ENCODE data around the gene NPEPL1. TPM values are rescaled to one million over a fixed set of nuclear protein-coding genes. Genes with fewer than 3 reads are reported as not detected.

The NPEPL1 gene
- total and polyA plus RNA-seq, 2 of the 8 experiments (the other 6 are each of a cell fraction or from before 2014, with no cell fraction given), result 12.4 to 26.8 TPM

DNA sequence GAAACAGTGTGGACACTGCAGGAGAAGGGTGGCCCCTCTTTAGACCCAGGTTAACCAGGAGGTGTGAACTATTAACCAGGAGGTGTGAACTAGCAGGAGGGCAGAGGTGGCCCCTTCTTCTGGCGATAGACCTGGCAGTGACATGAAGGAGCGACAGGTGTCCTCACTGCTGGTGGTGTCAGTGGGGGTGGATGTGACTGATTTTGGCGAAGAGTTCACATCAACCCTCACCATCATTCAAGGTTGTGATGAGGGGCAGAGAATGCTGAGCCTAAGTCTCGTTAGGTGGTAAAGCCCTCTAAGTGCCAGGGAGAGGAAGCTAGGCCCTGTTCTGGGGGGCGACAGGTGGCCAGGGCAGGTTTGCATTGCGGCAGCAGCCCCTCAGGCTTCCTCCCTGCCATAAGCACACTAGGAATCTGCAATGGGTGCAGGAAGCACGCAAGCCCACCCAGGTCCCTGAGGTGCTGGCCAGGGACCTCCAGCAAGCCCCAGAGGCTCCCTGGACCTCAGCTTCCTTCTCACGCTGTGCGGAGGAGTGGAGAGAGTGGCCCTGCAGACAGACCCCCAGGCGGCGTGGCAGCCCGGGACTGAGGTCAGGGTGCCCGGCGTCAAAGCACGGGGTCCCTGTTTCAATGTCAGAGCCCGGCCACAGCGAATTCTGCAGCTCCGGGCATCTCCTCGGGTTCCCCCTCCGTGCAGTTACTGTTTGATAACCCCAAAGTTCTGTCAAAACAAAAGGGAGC, 13.7 kb downstream of the NPEPL1 start:
- Histone ChIP-seq H3K27me3 (replicated peaks in 1 of 4; ENCODE audit: control insufficient read depth in 3 of 4, extremely low read depth in 1 of 4, insufficient read depth in 3 of 4, low read length in 3 of 4) (no peaks in the 10 kb centered on the region), H3K9ac (replicated peaks in 1 of 4; ENCODE audit: extremely low read depth in 1 of 4, low read depth in 3 of 4, low read length in 3 of 4) (no peak overlapping the region), H3K36me3 (ENCODE audit: control insufficient read depth in 2 of 4, insufficient read depth in 4 of 4, low read length in 3 of 4) (peaks cover 9 to 27% (median 16%) of the 10 kb centered on the region in 4 experiments; a peak in 7 of 8 replicates), H3K4ac (replicated peaks; ENCODE audit: insufficient read length, low read depth, low read length) (no peak overlapping the region), H2BK15ac (ENCODE audit: low read length) (no peak overlapping the region), H2BK12ac (ENCODE audit: low read depth, low read length) (no peak overlapping the region), H4K5ac (ENCODE audit: insufficient read length, low read depth, low read length) (no peak overlapping the region), H3K79me2 (ENCODE audit: control insufficient read depth in 1 of 2, insufficient read depth in 2 of 2, low read length in 2 of 2) (no peaks in the 10 kb centered on the region), H2BK120ac (replicated peaks; ENCODE audit: low read depth, low read length) (no peak overlapping the region), H4K8ac (ENCODE audit: extremely low read depth, insufficient read depth, low read length) (no peak overlapping the region), H2BK20ac (ENCODE audit: low read length) (no peak overlapping the region), H3K4me1 (replicated peaks in 1 of 4; ENCODE audit: control insufficient read depth in 3 of 4, insufficient read depth in 4 of 4, low read length in 3 of 4) (peaks cover 0 to 3% (median 0%) of the 10 kb centered on the region in 4 experiments; a peak in 1 of 7 replicates), H2AFZ (ENCODE audit: low read length) (no peak overlapping the region), H3K27ac (ENCODE audit: low read depth, low read length) (no peak overlapping the region), H3K79me1 (ENCODE audit: low read depth, low read length) (no peaks in the 10 kb centered on the region), H3K14ac (ENCODE audit: insufficient read length) (no peak overlapping the region), H3K18ac (ENCODE audit: extremely low read depth, low read length) (no peak overlapping the region), H3K4me3 (ENCODE audit: extremely low read depth in 1 of 4, insufficient read depth in 2 of 4, low read depth in 3 of 4, low read length in 4 of 4) (no peak overlapping the region), H3K56ac (replicated peaks; ENCODE audit: insufficient read length, low read depth, low read length) (no peak overlapping the region), H2AK5ac (ENCODE audit: low read depth, low read length) (no peak overlapping the region), H3K9me3 (ENCODE audit: insufficient read depth in 2 of 2, low read depth in 1 of 2, low read length in 1 of 2) (peaks cover 0 to 3% of the 10 kb centered on the region in 2 experiments; a peak in 1 of 4 replicates), H4K91ac (replicated peaks; ENCODE audit: insufficient read length, low read length) (no peak overlapping the region), H3K23me2 (ENCODE audit: low read depth, low read length) (no peaks in the 10 kb centered on the region), H4K20me1 (replicated peaks in 1 of 2; ENCODE audit: control insufficient read depth in 1 of 2, insufficient read depth in 2 of 2, low read length in 2 of 2) (peaks cover 0 to 2% of the 10 kb centered on the region in 2 experiments), H2BK5ac (ENCODE audit: low read depth, low read length) (no peak overlapping the region), H3K23ac (ENCODE audit: insufficient read length) (no peak overlapping the region), H3K4me2 (ENCODE audit: insufficient read depth in 1 of 2, low read depth in 2 of 2, low read length in 2 of 2) (no peak overlapping the region)
- ChIA-PET POLR2A (ENCODE audit: partially characterized antibody) (interaction anchor here (1.0 to 16.8 kb wide), 11 partner anchors 9 to 146 kb away, joined by 3 to 188 read pairs (median 4); partner anchors contain the start of genes GNAS and NPEPL1), CTCF (ENCODE audit: partially characterized antibody) (interaction anchor here (0.9 to 1.7 kb wide), 7 partner anchors 9 to 232 kb away, joined by 3 to 6 read pairs (median 3); partner anchors contain the start of gene STX16)
- DNase-seq (ENCODE audit: low read depth in 1 of 2, low spot score in 2 of 2) (peak in 1 of 2 experiments; percentile 37), FAIRE-seq (no peak)
- WGBS, 2 experiments (ENCODE audit: extremely low coverage in 1 of 2, insufficient coverage in 1 of 2, insufficient read length in 1 of 2, insufficient replicate concordance in 2 of 2, low coverage in 1 of 2, low lambda C conversion rate in 2 of 2, missing lambda C conversion rate in 1 of 2), result 91% methylated on average over 20 of the region's 20 CpGs; no CpG with 5 or more reads in 1 of the 2 experiments
- TF ChIP-seq, protein P1, sequence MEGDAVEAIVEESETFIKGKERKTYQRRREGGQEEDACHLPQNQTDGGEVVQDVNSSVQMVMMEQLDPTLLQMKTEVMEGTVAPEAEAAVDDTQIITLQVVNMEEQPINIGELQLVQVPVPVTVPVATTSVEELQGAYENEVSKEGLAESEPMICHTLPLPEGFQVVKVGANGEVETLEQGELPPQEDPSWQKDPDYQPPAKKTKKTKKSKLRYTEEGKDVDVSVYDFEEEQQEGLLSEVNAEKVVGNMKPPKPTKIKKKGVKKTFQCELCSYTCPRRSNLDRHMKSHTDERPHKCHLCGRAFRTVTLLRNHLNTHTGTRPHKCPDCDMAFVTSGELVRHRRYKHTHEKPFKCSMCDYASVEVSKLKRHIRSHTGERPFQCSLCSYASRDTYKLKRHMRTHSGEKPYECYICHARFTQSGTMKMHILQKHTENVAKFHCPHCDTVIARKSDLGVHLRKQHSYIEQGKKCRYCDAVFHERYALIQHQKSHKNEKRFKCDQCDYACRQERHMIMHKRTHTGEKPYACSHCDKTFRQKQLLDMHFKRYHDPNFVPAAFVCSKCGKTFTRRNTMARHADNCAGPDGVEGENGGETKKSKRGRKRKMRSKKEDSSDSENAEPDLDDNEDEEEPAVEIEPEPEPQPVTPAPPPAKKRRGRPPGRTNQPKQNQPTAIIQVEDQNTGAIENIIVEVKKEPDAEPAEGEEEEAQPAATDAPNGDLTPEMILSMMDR (IDR thresholded peaks at IDR 0.05; ENCODE audit: control extremely low read depth in 1 of 3, insufficient read depth in 1 of 3, low read depth in 1 of 3, low read length in 3 of 3), result no peak
- 0 out of 2 replicates have a peak, but pooled peaks have one; percentile 30 for TF ChIP-seq POLR2AphosphoS5 (IDR thresholded peaks at IDR 0.05; ENCODE audit: low read depth, low read length)
- TF ChIP-seq EGR1 (IDR thresholded peaks at IDR 0.05; ENCODE audit: borderline replicate concordance, low read depth, low read length), result no peak
- TF ChIP-seq HDAC6 (IDR thresholded peaks at IDR 0.05; ENCODE audit: low read depth, low read length), result no peak

All from H1 (cell line).